ENCODE measurements around the gene IL12B.
"Not testable (repeated sequence)": the region's sequence is repeated elsewhere in the genome, so short reads cannot be mapped to it uniquely, and the experiment has no call there.

Gene IL12B

DNA sequence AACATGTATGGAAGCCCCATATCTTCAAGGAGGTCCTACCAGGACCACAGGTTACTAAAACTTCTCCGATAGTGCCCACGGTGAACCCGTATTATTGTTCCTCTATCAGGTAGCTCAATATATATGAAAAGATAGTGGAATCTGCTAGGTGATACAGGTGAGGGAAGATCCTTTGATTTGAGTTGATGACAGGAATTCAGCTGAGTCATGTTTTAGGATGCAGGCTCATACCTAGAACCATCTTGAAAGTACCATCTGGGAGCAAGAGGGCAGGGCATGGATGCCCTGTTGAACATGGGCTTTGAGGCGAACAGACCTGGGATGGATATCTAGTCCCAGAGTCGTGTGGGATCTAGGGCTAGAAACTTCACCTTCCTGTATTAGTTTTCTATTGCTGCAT, 35.4 kb downstream of the IL12B start:
- no peak for DNase-seq (ENCODE audit: low spot score)

- DNase-seq (ENCODE audit: low spot score): no peak
Measured at GRCh38 chr5:159290741-159291140, 39.5 kb downstream of the IL12B start.

- peak; percentile 28 for DNase-seq (ENCODE audit: low spot score)
Measured at GRCh38 chr5:159286420-159287035, 43.8 kb downstream of the IL12B start.

- no peak for DNase-seq (ENCODE audit: low spot score)
Measured at GRCh38 chr5:159274676-159275075, 55.6 kb downstream of the IL12B start.

DNA sequence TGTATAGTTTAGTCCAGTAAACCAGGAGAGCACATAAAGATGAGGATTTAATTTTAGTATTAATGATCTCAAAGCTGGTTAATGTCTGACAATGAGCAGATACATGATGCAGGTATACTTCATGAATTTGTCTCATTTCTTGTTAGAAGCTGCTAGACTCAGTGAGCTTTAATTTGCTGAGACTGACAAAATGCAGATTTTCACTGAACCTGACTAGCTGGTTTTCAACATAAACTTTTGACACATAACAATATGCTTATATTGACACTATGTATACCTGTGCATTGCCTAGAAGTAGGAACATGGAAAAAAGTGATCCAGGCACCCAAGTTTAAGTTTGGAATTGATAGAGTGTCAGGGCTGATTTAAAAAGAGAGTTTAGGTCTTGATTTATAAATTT, 56.4 kb downstream of the IL12B start:
- DNase-seq (ENCODE audit: low spot score): no peak

DNA sequence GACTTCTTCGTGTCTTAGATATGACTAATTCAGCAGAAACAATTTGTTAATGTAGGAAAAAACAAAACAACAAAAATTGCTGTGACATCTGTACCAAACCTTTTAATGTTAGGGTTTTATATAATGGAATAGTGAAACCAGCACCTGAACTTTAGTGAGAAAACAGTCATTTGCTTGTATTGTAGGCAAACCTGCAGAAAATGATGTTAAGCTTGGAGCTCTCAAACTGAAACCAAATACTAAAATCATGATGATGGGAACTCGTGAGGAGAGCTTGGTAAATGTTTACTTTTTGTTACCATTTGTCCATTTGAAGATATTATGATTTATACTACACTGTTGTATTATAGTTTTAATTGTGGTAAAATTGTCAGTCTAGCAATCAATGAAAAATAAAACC, 60.6 kb downstream of the IL12B start:
- DNase-seq (ENCODE audit: low spot score): no peak

- DNase-seq (ENCODE audit: low spot score): not testable (repeated sequence)
Measured at GRCh38 chr5:159266764-159267163, 63.5 kb downstream of the IL12B start.
